GM12875 (cell line): ENCODE measurements around the gene RAB8A.

Source experiments
- H3K4me3 ChIP-seq: one replicate; pipeline ENCODE4 v1.5.1; 2011; ENCODE audit warnings: low read depth, low read length, control low read depth
- CTCF ChIP-seq: IDR thresholded peaks from 2 replicates; pipeline ENCODE4 v1.5.1; 2011; ENCODE audit warnings: low read depth, mild to moderate bottlenecking, control low read depth, inconsistent platforms, low read length, moderate library complexity, borderline replicate concordance; ENCODE audit not compliant: insufficient read depth

RAB8A gene

GRCh38 chr19:16180611-16181010, 68.9 kb downstream of the RAB8A start:
- H3K4me3 ChIP-seq = no peak overlapping the region
- TF ChIP-seq CTCF = no peak
